ENCODE data around the gene ANAPC15.

GRCh38 chr11:72103754-72104167, 8.7 kb downstream of the ANAPC15 start:
- TF ChIP-seq, protein P1, sequence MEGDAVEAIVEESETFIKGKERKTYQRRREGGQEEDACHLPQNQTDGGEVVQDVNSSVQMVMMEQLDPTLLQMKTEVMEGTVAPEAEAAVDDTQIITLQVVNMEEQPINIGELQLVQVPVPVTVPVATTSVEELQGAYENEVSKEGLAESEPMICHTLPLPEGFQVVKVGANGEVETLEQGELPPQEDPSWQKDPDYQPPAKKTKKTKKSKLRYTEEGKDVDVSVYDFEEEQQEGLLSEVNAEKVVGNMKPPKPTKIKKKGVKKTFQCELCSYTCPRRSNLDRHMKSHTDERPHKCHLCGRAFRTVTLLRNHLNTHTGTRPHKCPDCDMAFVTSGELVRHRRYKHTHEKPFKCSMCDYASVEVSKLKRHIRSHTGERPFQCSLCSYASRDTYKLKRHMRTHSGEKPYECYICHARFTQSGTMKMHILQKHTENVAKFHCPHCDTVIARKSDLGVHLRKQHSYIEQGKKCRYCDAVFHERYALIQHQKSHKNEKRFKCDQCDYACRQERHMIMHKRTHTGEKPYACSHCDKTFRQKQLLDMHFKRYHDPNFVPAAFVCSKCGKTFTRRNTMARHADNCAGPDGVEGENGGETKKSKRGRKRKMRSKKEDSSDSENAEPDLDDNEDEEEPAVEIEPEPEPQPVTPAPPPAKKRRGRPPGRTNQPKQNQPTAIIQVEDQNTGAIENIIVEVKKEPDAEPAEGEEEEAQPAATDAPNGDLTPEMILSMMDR (IDR thresholded peaks at IDR 0.05), result no peak; the same call in 1 of the 2 replicates
- no peak for TF ChIP-seq ZFX (IDR thresholded peaks at IDR 0.05; ENCODE audit: borderline replicate concordance)

All from 22Rv1 (cell line).